CD4-positive, alpha-beta memory T cell (primary cell): ENCODE data around the gene CYP19A1. TPM values are rescaled to one million over a fixed set of nuclear protein-coding genes. Genes with fewer than 3 reads are reported as not detected.

Experiments
- CTCF ChIA-PET: fragments of 350-600 bp; sonication (Branson Sonifier 250); formaldehyde crosslinking; loops from one replicate; lab custom pipeline; 2021; ENCODE audit warnings: inconsistent platforms; ENCODE audit not compliant: partially characterized antibody; lab: Charles Lee
- POLR2A ChIA-PET: fragments of 350-600 bp; sonication (Branson Sonifier 250); formaldehyde crosslinking; loops from one replicate; lab custom pipeline; 2021; ENCODE audit not compliant: partially characterized antibody; lab: Charles Lee
- DNase-seq, 5 donors: peaks; one replicate each; pipeline versions ENCODE4 v3.0.0 to v3.0.0-alpha.2; 2020 to 2022; ENCODE audit warnings: mixed read lengths in 1 of 5
- H3K27ac ChIP-seq: one replicate; pipeline ENCODE4 v1.7.0; 2013; ENCODE audit warnings: low read depth, low read length
- H3K27me3 ChIP-seq: 2 replicates; pipeline ENCODE4 v1.7.0; 2013; ENCODE audit warnings: mild to moderate bottlenecking, low read length, moderate library complexity; ENCODE audit not compliant: insufficient read depth
- H3K36me3 ChIP-seq: 2 replicates; pipeline ENCODE4 v1.7.0; 2013; ENCODE audit warnings: mild to moderate bottlenecking, low read length, moderate library complexity; ENCODE audit not compliant: insufficient read depth
- H3K4me1 ChIP-seq: 2 replicates; pipeline ENCODE4 v1.7.0; 2013; ENCODE audit warnings: mild to moderate bottlenecking, low read length, moderate library complexity; ENCODE audit not compliant: insufficient read depth
- H3K4me3 ChIP-seq, 2 donors: one replicate each; pipeline ENCODE4 v1.7.0; 2013; ENCODE audit warnings: low read length in 2 of 2, mild to moderate bottlenecking in 1 of 2
- H3K9me3 ChIP-seq, 2 donors: one replicate each; pipeline ENCODE4 v1.7.0; 2013; ENCODE audit warnings: low read length in 2 of 2, control low read depth in 1 of 2; ENCODE audit not compliant: control insufficient read depth in 1 of 2
- H3K27ac Mint-ChIP-seq, 7 donors: one replicate each; pipeline ENCODE4 v1.8.0; 2020 to 2021; ENCODE audit warnings: mixed read lengths in 7 of 7, mild to moderate bottlenecking in 6 of 7, inconsistent platforms in 3 of 7, moderate library complexity in 3 of 7
- H3K27me3 Mint-ChIP-seq, 2 donors: one replicate each; pipeline ENCODE4 v1.8.0; 2020 to 2021; ENCODE audit warnings: mixed read lengths in 2 of 2
- H3K36me3 Mint-ChIP-seq, 2 donors: one replicate each; pipeline ENCODE4 v1.8.0; 2020 to 2021; ENCODE audit warnings: mixed read lengths in 2 of 2, inconsistent platforms in 1 of 2, mild to moderate bottlenecking in 1 of 2
- H3K4me1 Mint-ChIP-seq, 4 donors: one replicate each; pipeline ENCODE4 v1.8.0; 2020 to 2021; ENCODE audit warnings: mixed read lengths in 4 of 4, mild to moderate bottlenecking in 1 of 4
- H3K4me3 Mint-ChIP-seq, 8 donors: one replicate each; pipeline ENCODE4 v1.8.0; 2020 to 2021; ENCODE audit warnings: mixed read lengths in 8 of 8, mild to moderate bottlenecking in 7 of 8, moderate library complexity in 6 of 8, inconsistent platforms in 3 of 8
- H3K9me3 Mint-ChIP-seq, 8 donors: one replicate each; pipeline ENCODE4 v1.8.0; 2020 to 2021; ENCODE audit warnings: mixed read lengths in 8 of 8, mild to moderate bottlenecking in 5 of 8, inconsistent platforms in 3 of 8, moderate library complexity in 1 of 8
- intact Hi-C: fragments of 100-400 bp; cut with micrococcal nuclease; formaldehyde crosslinking; loops from one replicate; pipeline ENCODE4 v1.15.1; 2023
- polyA plus RNA-seq, 2 donors: library from polyadenylated mRNA; unstranded; fragments of 300-500 nt; fragmentation: Illumina TruSeq; gene quantifications; one replicate each; pipeline ENCODE4 v1.2.3, GENCODE V29; 2021
- total RNA-seq, 2 experiments: library from RNA; stranded (reverse); gene quantifications; one replicate each; pipeline ENCODE4 v1.2.3, GENCODE V29; 2021

Gene CYP19A1
- total and polyA plus RNA-seq, 4 experiments from 2014 or later, result not detected

DNA sequence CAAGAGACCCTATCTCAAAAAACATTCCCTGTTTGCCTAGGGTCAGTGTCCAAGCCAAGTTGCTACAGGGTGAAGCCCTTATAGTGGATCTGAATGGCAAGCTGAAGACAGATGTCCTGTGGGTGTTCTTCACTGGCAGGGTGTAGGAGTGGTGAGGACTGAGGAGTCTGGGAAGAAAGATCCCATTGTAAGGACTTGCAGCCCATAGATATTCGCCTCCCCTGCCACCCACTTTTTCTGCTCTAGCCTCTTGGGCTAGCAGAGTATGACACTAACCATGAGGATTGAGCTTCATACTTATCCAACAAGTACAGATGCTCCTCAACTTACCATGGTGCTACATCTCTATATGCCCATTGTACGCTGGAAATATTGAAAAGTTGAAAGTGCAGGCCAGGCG is 13.2 kb downstream of the CYP19A1 start:
- Mint-ChIP-seq H3K27me3 (no peaks in the 10 kb centered on the region), H3K27ac (no peak overlapping the region), H3K4me1 (no peaks in the 10 kb centered on the region), H3K36me3 (no peaks in the 10 kb centered on the region), H3K4me3 (no peak overlapping the region), H3K9me3 (peaks cover 0 to 2% (median 0%) of the 10 kb centered on the region in 8 donors)
- POLR2A ChIA-PET, result no interaction called here
- Histone ChIP-seq H3K36me3 (no peaks in the 10 kb centered on the region), H3K9me3 (no peaks in the 10 kb centered on the region), H3K27me3 (no peaks in the 10 kb centered on the region), H3K4me3 (no peak overlapping the region), H3K4me1 (no peaks in the 10 kb centered on the region), H3K27ac (no peak overlapping the region)
- intact Hi-C loops, result no loop called here
- no peak for DNase-seq
- CTCF ChIA-PET, result no interaction called here

DNA sequence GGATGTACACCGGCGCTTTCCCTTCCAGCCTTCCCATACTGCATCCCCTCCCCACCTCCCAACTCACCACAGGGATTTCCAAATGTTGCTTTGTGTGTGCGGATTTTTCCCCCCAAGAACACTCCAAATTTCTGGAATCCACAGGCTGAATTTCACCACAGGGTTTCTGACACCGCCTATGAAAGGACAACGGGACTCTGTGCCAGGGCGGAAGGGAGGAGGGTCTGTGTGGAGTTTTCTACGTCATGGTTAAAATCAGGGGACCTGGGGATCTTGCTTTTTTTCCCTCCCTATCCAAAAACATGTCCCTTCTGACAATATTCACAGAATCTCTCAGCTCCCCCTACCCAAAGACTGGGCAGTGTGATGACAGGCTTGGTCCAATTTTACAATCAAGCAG is 14.6 kb downstream of the CYP19A1 start:
- Mint-ChIP-seq H3K9me3 (peaks cover 0 to 2% (median 0%) of the 10 kb centered on the region in 8 donors), H3K27ac (no peak overlapping the region), H3K36me3 (no peaks in the 10 kb centered on the region), H3K4me1 (no peaks in the 10 kb centered on the region), H3K27me3 (peaks cover 0 to 2% of the 10 kb centered on the region in 2 donors), H3K4me3 (no peak overlapping the region)
- CTCF ChIA-PET, result no interaction called here
- H3K27ac ChIP-seq, result no peak overlapping the region
- intact Hi-C loops, result no loop called here
- no peaks in the 10 kb centered on the region for H3K4me1 ChIP-seq
- no peaks in the 10 kb centered on the region for H3K27me3 ChIP-seq
- POLR2A ChIA-PET, result no interaction called here
- no peaks in the 10 kb centered on the region for H3K9me3 ChIP-seq
- no peaks in the 10 kb centered on the region for H3K36me3 ChIP-seq
- DNase-seq, result no peak
- no peak overlapping the region for H3K4me3 ChIP-seq

- Histone ChIP-seq H3K9me3 (no peaks in the 10 kb centered on the region), H3K4me1 (no peaks in the 10 kb centered on the region), H3K36me3 (no peaks in the 10 kb centered on the region), H3K27ac (no peak overlapping the region), H3K4me3 (no peak overlapping the region), H3K27me3 (no peaks in the 10 kb centered on the region)
- H3K27ac Mint-ChIP-seq, result no peak overlapping the region
- intact Hi-C loops, result no loop called here
- ChIA-PET POLR2A (no interaction called here), CTCF (no interaction called here)
- peaks cover 0 to 2% of the 10 kb centered on the region in 2 donors for H3K27me3 Mint-ChIP-seq
- H3K4me1 Mint-ChIP-seq, result no peaks in the 10 kb centered on the region
- H3K9me3 Mint-ChIP-seq, result peaks cover 0 to 2% (median 0%) of the 10 kb centered on the region in 8 donors
- no peak for DNase-seq
- H3K4me3 Mint-ChIP-seq, result no peak overlapping the region
- H3K36me3 Mint-ChIP-seq, result no peaks in the 10 kb centered on the region
Observed at GRCh38 chr15:51322621-51323296, 15.6 kb downstream of the CYP19A1 start.

DNA sequence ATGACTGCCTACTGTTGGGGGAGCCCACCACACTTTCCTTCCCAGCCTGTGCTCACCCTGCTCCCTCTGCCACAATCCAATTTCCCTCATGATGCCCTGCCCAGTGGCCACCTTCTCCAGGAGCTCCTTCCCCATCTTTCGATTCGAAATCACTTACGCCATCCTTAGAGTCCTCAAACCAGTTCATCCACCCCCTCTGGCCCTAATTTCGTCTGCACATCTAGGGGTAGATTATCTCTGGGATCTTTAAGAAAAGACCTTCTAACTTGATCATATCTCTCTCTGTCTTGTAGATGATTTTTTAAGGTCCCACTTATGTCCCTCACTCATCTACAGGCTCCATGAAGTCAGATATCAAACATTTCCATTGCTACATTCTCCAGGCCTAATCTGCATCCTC is 17.1 kb downstream of the CYP19A1 start:
- CTCF ChIA-PET, result no interaction called here

GRCh38 chr15:51320843-51321242 is 17.6 kb downstream of the CYP19A1 start:
- POLR2A ChIA-PET, result no interaction called here
- H3K36me3 Mint-ChIP-seq, result no peaks in the 10 kb centered on the region

More for the DNA sequence above, 17.1 kb downstream of the CYP19A1 start:
- Histone ChIP-seq H3K4me3 (no peak overlapping the region), H3K4me1 (no peaks in the 10 kb centered on the region), H3K27ac (no peak overlapping the region), H3K36me3 (no peaks in the 10 kb centered on the region), H3K9me3 (no peaks in the 10 kb centered on the region), H3K27me3 (no peaks in the 10 kb centered on the region)
- DNase-seq, result no peak
- POLR2A ChIA-PET, result no interaction called here
- peaks cover 0 to 2% of the 10 kb centered on the region in 2 donors for H3K27me3 Mint-ChIP-seq
- peaks cover 0 to 2% (median 0%) of the 10 kb centered on the region in 8 donors for H3K9me3 Mint-ChIP-seq
- H3K4me3 Mint-ChIP-seq, result no peak overlapping the region
- H3K36me3 Mint-ChIP-seq, result no peaks in the 10 kb centered on the region
- H3K4me1 Mint-ChIP-seq, result no peaks in the 10 kb centered on the region
- intact Hi-C loops, result no loop called here
- H3K27ac Mint-ChIP-seq, result no peak overlapping the region

DNA sequence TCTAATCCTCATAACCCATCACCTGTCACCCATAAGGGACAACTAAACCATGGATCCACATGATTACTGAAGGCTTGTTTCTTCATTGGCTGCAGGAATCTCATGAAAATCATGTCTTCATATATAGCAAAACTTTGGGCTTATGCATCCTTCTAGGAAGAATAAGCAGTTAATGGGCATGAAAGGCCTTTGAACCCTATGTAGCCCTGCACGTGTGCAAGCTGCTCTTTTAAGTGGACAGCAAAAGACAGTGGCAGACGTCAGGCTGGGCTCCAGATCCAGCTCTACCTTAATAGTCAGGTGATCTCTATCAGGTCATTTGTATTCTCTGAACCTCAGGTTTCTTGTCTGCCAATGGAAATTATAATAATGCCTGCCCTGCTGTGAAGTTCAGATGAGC is 18.9 kb downstream of the CYP19A1 start:
- H3K27me3 Mint-ChIP-seq, result peaks cover 0 to 2% of the 10 kb centered on the region in 2 donors
- no peaks in the 10 kb centered on the region for H3K36me3 Mint-ChIP-seq
- H3K9me3 Mint-ChIP-seq, result peaks cover 0 to 2% (median 0%) of the 10 kb centered on the region in 8 donors
- intact Hi-C loops, result no loop called here
- no peaks in the 10 kb centered on the region for H3K36me3 ChIP-seq
- POLR2A ChIA-PET, result no interaction called here
- no peak overlapping the region for H3K27ac ChIP-seq
- CTCF ChIA-PET, result no interaction called here
- H3K4me1 ChIP-seq, result no peaks in the 10 kb centered on the region
- no peak overlapping the region for H3K4me3 ChIP-seq
- no peaks in the 10 kb centered on the region for H3K4me1 Mint-ChIP-seq
- no peaks in the 10 kb centered on the region for H3K27me3 ChIP-seq
- H3K9me3 ChIP-seq, result no peaks in the 10 kb centered on the region
- no peak for DNase-seq
- H3K4me3 Mint-ChIP-seq, result no peak overlapping the region
- H3K27ac Mint-ChIP-seq, result no peak overlapping the region

More at GRCh38 chr15:51320843-51321242, 17.6 kb downstream of the CYP19A1 start:
- no peak overlapping the region for H3K4me3 ChIP-seq
- H3K27ac ChIP-seq, result no peak overlapping the region
- no peaks in the 10 kb centered on the region for H3K4me1 Mint-ChIP-seq
- H3K27me3 ChIP-seq, result no peaks in the 10 kb centered on the region
- H3K27ac Mint-ChIP-seq, result no peak overlapping the region
- H3K27me3 Mint-ChIP-seq, result peaks cover 0 to 2% of the 10 kb centered on the region in 2 donors
- peaks cover 0 to 2% (median 0%) of the 10 kb centered on the region in 8 donors for H3K9me3 Mint-ChIP-seq
- DNase-seq, result no peak
- H3K4me3 Mint-ChIP-seq, result no peak overlapping the region
- CTCF ChIA-PET, result no interaction called here
- H3K9me3 ChIP-seq, result no peaks in the 10 kb centered on the region
- H3K36me3 ChIP-seq, result no peaks in the 10 kb centered on the region
- H3K4me1 ChIP-seq, result no peaks in the 10 kb centered on the region
- intact Hi-C loops, result no loop called here

GRCh38 chr15:51318382-51319150 is 19.8 kb downstream of the CYP19A1 start:
- Mint-ChIP-seq H3K36me3 (no peaks in the 10 kb centered on the region), H3K27ac (no peak overlapping the region), H3K4me1 (no peaks in the 10 kb centered on the region), H3K27me3 (peaks cover 0 to 2% of the 10 kb centered on the region in 2 donors), H3K4me3 (no peak overlapping the region), H3K9me3 (peaks cover 0 to 2% (median 0%) of the 10 kb centered on the region in 8 donors)
- POLR2A ChIA-PET, result no interaction called here
- CTCF ChIA-PET, result no interaction called here
- Histone ChIP-seq H3K27me3 (no peaks in the 10 kb centered on the region), H3K9me3 (no peaks in the 10 kb centered on the region), H3K4me3 (no peak overlapping the region), H3K27ac (no peak overlapping the region), H3K4me1 (no peaks in the 10 kb centered on the region), H3K36me3 (no peaks in the 10 kb centered on the region)
- no peak for DNase-seq
- intact Hi-C loops, result no loop called here
